DOHH2 (cell line): Measurements from ENCODE around the gene PLPPR1.

ENCODE experiments used
- H3F3A ChIP-seq: fragments of 200-600 bp; sonication (generic), shearing (Covaris generic); 2 replicates; pipeline ENCODE4 v1.6.0; 2016; ENCODE audit warnings: antibody characterized with exemption, mild to moderate bottlenecking; ENCODE audit not compliant: control insufficient read depth, insufficient read depth
- H3K27ac ChIP-seq: fragments of 200-600 bp; sonication (generic); 2 replicates; pipeline ENCODE4 v1.5.1; 2014; ENCODE audit warnings: low read depth, mild to moderate bottlenecking, low read length, moderate library complexity
- H3K27me3 ChIP-seq: fragments of 200-600 bp; sonication (generic); 2 replicates; pipeline ENCODE4 v1.6.1; 2014; ENCODE audit warnings: mild to moderate bottlenecking, low read length, mixed read lengths; ENCODE audit not compliant: control insufficient read depth
- H3K36me3 ChIP-seq: fragments of 200-600 bp; sonication (generic); 2 replicates; pipeline ENCODE4 v1.6.1; 2014; ENCODE audit warnings: mild to moderate bottlenecking, low read length, moderate library complexity, mixed read lengths; ENCODE audit not compliant: control insufficient read depth
- H3K4me1 ChIP-seq: fragments of 200-600 bp; sonication (generic); 2 replicates; pipeline ENCODE4 v1.6.1; 2014; ENCODE audit warnings: mild to moderate bottlenecking, low read length, mixed read lengths; ENCODE audit not compliant: control insufficient read depth
- H3K4me2 ChIP-seq: fragments of 200-600 bp; sonication (generic); 2 replicates; pipeline ENCODE4 v1.6.0; 2014; ENCODE audit warnings: mild to moderate bottlenecking, low read length, moderate library complexity
- H3K4me3 ChIP-seq: fragments of 200-600 bp; sonication (generic); 2 replicates; pipeline ENCODE4 v1.5.1; 2014; ENCODE audit warnings: mild to moderate bottlenecking, low read length, mixed read lengths
- H3K79me2 ChIP-seq: fragments of 200-600 bp; sonication (generic); 2 replicates; pipeline ENCODE4 v1.6.1; 2014; ENCODE audit warnings: mild to moderate bottlenecking, low read length, mixed read lengths; ENCODE audit not compliant: control insufficient read depth
- H3K9me2 ChIP-seq: fragments of 200-600 bp; sonication (generic); replicated peaks from 2 replicates; pipeline ENCODE4 v1.6.1; 2014; ENCODE audit warnings: mild to moderate bottlenecking, low read length, mixed read lengths; ENCODE audit not compliant: control insufficient read depth
- H3K9me3 ChIP-seq: fragments of 200-600 bp; sonication (generic); 2 replicates; pipeline ENCODE4 v1.6.1; 2014; ENCODE audit warnings: antibody characterized with exemption, low read length, mixed read lengths; ENCODE audit not compliant: control insufficient read depth, insufficient read depth
- H4K20me1 ChIP-seq: fragments of 200-600 bp; sonication (generic); 2 replicates; pipeline ENCODE4 v1.6.0; 2014; ENCODE audit warnings: low read depth, mild to moderate bottlenecking, antibody characterized with exemption, low read length, moderate library complexity; ENCODE audit not compliant: control insufficient read depth, insufficient read depth
- CTCF ChIP-seq: fragments of 200-600 bp; sonication (generic); IDR thresholded peaks from one replicate; pipeline ENCODE4 v1.5.1; 2014; ENCODE audit warnings: antibody characterized with exemption, mild to moderate bottlenecking, low read depth, low read length; ENCODE audit not compliant: poor library complexity, severe bottlenecking
- EZH2phosphoT487 ChIP-seq: fragments of 200-600 bp; sonication (generic); IDR thresholded peaks from 2 replicates; pipeline ENCODE4 v1.6.1; 2017; ENCODE audit warnings: borderline replicate concordance, mild to moderate bottlenecking, antibody characterized with exemption, low read length, moderate library complexity, mixed read lengths

Gene PLPPR1

GRCh38 chr9:101354765-101355708 lies 326.5 kb downstream of the PLPPR1 start:
- no peak for TF ChIP-seq EZH2phosphoT487
- TF ChIP-seq CTCF = no peak
- H3K36me3 ChIP-seq = no peaks in the 10 kb centered on the region
- H3F3A ChIP-seq = no peaks in the 10 kb centered on the region
- no peak overlapping the region for H3K4me3 ChIP-seq
- no peaks in the 10 kb centered on the region for H3K9me2 ChIP-seq
- no peaks in the 10 kb centered on the region for H3K9me3 ChIP-seq
- no peak overlapping the region for H3K27ac ChIP-seq
- H3K79me2 ChIP-seq = no peaks in the 10 kb centered on the region
- no peak overlapping the region for H3K4me2 ChIP-seq
- H4K20me1 ChIP-seq = no peaks in the 10 kb centered on the region
- no peaks in the 10 kb centered on the region for H3K27me3 ChIP-seq
- H3K4me1 ChIP-seq = no peaks in the 10 kb centered on the region

- Histone ChIP-seq H3K4me2 (no peak overlapping the region), H3K9me3 (no peaks in the 10 kb centered on the region), H3K9me2 (no peaks in the 10 kb centered on the region), H3F3A (no peaks in the 10 kb centered on the region), H4K20me1 (no peaks in the 10 kb centered on the region), H3K36me3 (no peaks in the 10 kb centered on the region), H3K27ac (no peak overlapping the region), H3K79me2 (no peaks in the 10 kb centered on the region), H3K4me3 (no peak overlapping the region), H3K4me1 (no peaks in the 10 kb centered on the region), H3K27me3 (no peaks in the 10 kb centered on the region)
- TF ChIP-seq CTCF (no peak), EZH2phosphoT487 (no peak)
Measured at GRCh38 chr9:101356619-101357018, 328.1 kb downstream of the PLPPR1 start.

- no peak overlapping the region for H3K4me2 ChIP-seq
- H3K79me2 ChIP-seq = no peaks in the 10 kb centered on the region
- no peaks in the 10 kb centered on the region for H3K4me1 ChIP-seq
- H4K20me1 ChIP-seq = no peaks in the 10 kb centered on the region
- H3K4me3 ChIP-seq = no peak overlapping the region
- H3K9me2 ChIP-seq = no peaks in the 10 kb centered on the region
- H3K27me3 ChIP-seq = no peaks in the 10 kb centered on the region
- H3K9me3 ChIP-seq = no peaks in the 10 kb centered on the region
- TF ChIP-seq EZH2phosphoT487 = no peak
- TF ChIP-seq CTCF = no peak
- no peaks in the 10 kb centered on the region for H3F3A ChIP-seq
- H3K27ac ChIP-seq = no peak overlapping the region
- H3K36me3 ChIP-seq = no peaks in the 10 kb centered on the region
Measured at GRCh38 chr9:101359679-101360078, 331.2 kb downstream of the PLPPR1 start.
